ENCODE results near the gene GREM2.

- TF ChIP-seq CTCF (IDR thresholded peaks at IDR 0.05; ENCODE audit: extremely low read depth in 1 of 2, insufficient read depth in 1 of 2, low read depth in 1 of 2, low read length in 2 of 2) (no peak), EZH2 (IDR thresholded peaks at IDR 0.05; ENCODE audit: borderline replicate concordance, low read depth, low read length, severe bottlenecking) (no peak), POLR2A (IDR thresholded peaks at IDR 0.05; ENCODE audit: low read depth, low read length) (no peak), JUN (IDR thresholded peaks at IDR 0.05; ENCODE audit: borderline replicate concordance, insufficient read depth, insufficient read length, low read depth) (no peak), POLR2AphosphoS5 (IDR thresholded peaks at IDR 0.05; ENCODE audit: insufficient read depth, low read depth, low read length) (no peak)
Measured at GRCh38 chr1:240599299-240599698, 12.7 kb downstream of the GREM2 start.
